SK-N-SH (cell line): ENCODE data around the gene AK5. TPM values are rescaled to one million over a fixed set of nuclear protein-coding genes. Genes with fewer than 3 reads are reported as not detected.

Source experiments
- CTCF ChIA-PET: fragments of 300-600, 350-600 bp; formaldehyde crosslinking; extraction: SDS; loops from one replicate; lab custom pipeline; 2021; lab: Yijun Ruan, JAX
- POLR2A ChIA-PET: fragments of 350-600 bp; sonication (Branson Sonifier 250); formaldehyde crosslinking; extraction: SDS; loops from one replicate; lab custom pipeline; 2020; ENCODE audit warnings: antibody characterized with exemption, inconsistent platforms; lab: Yijun Ruan, JAX
- DNase-seq: peaks from one replicate; pipeline ENCODE4 v3.0.0; 2012
- H2AFZ ChIP-seq: fragments of 200-600 bp; sonication (generic); 2 replicates; pipeline ENCODE4 v1.8.1; 2016; ENCODE audit warnings: antibody characterized with exemption, mild to moderate bottlenecking, low read depth
- H3F3A ChIP-seq: fragments of 200-600 bp; sonication (generic); replicated peaks from 2 replicates; pipeline ENCODE3; 2016; ENCODE audit warnings: antibody characterized with exemption, mild to moderate bottlenecking; ENCODE audit not compliant: insufficient read depth
- H3K27ac ChIP-seq, 2 experiments: fragments of 200-500 bp in 1 of 2; fragments of 200-600 bp in 1 of 2; sonication (Bioruptor generic) in 1 of 2; sonication (generic), shearing (Covaris generic) in 1 of 2; 2 replicates each; pipeline versions ENCODE4 v1.5.1 to v1.6.1; 2014 to 2016; ENCODE audit warnings: low read depth in 2 of 2, inconsistent platforms in 1 of 2, low read length in 1 of 2, mild to moderate bottlenecking in 1 of 2, mixed read lengths in 1 of 2
- H3K27me3 ChIP-seq: fragments of 200-600 bp; sonication (generic), shearing (Covaris generic); 2 replicates; pipeline ENCODE4 v1.6.1; 2016; ENCODE audit warnings: mixed run types; ENCODE audit not compliant: insufficient read depth
- H3K36me3 ChIP-seq, 2 experiments: fragments of 200-500 bp in 1 of 2; fragments of 200-600 bp in 1 of 2; sonication (Bioruptor generic) in 1 of 2; sonication (generic) in 1 of 2; replicated peaks in 1 of 2; 2 replicates each; pipeline versions ENCODE3 to v1.5.1; 2014 to 2016; ENCODE audit warnings: low read length in 1 of 2, mild to moderate bottlenecking in 1 of 2; ENCODE audit not compliant: insufficient read depth in 2 of 2, control insufficient read depth in 1 of 2
- H3K4me1 ChIP-seq, 2 experiments: fragments of 200-500 bp in 1 of 2; fragments of 200-600 bp in 1 of 2; sonication (Bioruptor generic) in 1 of 2; sonication (generic), shearing (Covaris generic) in 1 of 2; 2 replicates each; pipeline versions ENCODE4 v1.5.1 to v1.6.1; 2014 to 2016; ENCODE audit warnings: low read depth in 1 of 2, low read length in 1 of 2, mixed run types in 1 of 2; ENCODE audit not compliant: insufficient read depth in 2 of 2, control insufficient read depth in 1 of 2
- H3K4me2 ChIP-seq: fragments of 200-600 bp; sonication (generic), shearing (Covaris generic); 2 replicates; pipeline ENCODE4 v1.6.1; 2017; ENCODE audit warnings: mixed run types
- H3K4me3 ChIP-seq, 2 experiments: fragments of 200-500 bp in 1 of 2; fragments of 200-600 bp in 1 of 2; sonication (Bioruptor generic) in 1 of 2; sonication (generic), shearing (Covaris generic) in 1 of 2; 2 replicates each; pipeline versions ENCODE4 v1.5.1 to v1.8.1; 2014 to 2016; ENCODE audit warnings: low read depth in 2 of 2, inconsistent platforms in 1 of 2, low read length in 1 of 2, mild to moderate bottlenecking in 1 of 2, mixed read lengths in 1 of 2, moderate library complexity in 1 of 2
- H3K79me2 ChIP-seq: fragments of 200-600 bp; sonication (generic); 2 replicates; pipeline ENCODE4 v1.8.1; 2017; ENCODE audit warnings: mild to moderate bottlenecking; ENCODE audit not compliant: insufficient read depth
- H3K9ac ChIP-seq: fragments of 200-600 bp; sonication (generic); 2 replicates; pipeline ENCODE4 v1.6.1; 2017; ENCODE audit warnings: mixed run types
- H3K9me2 ChIP-seq: fragments of 200-600 bp; sonication (generic); 2 replicates; pipeline ENCODE4 v1.6.1; 2017; ENCODE audit warnings: mixed run types
- H3K9me3 ChIP-seq: fragments of 200-600 bp; sonication (generic); 2 replicates; pipeline ENCODE4 v1.6.1; 2017; ENCODE audit warnings: mixed run types, mild to moderate bottlenecking, moderate library complexity
- H4K20me1 ChIP-seq: fragments of 200-600 bp; sonication (generic); 2 replicates; pipeline ENCODE4 v1.6.1; 2017; ENCODE audit warnings: mild to moderate bottlenecking, mixed run types; ENCODE audit not compliant: insufficient read depth
- ELF1 ChIP-seq: IDR thresholded peaks from 2 replicates; pipeline ENCODE4 v1.4.0; 2012
- EP300 ChIP-seq, 2 experiments: IDR thresholded peaks; 2 replicates each; pipeline versions ENCODE4 v1.4.0 to v1.6.1; 2012; ENCODE audit warnings: borderline replicate concordance in 1 of 2, low read depth in 1 of 2, low read length in 1 of 2
- FOSL2 ChIP-seq: IDR thresholded peaks from 2 replicates; pipeline ENCODE4 v1.4.0; 2012; ENCODE audit warnings: low read depth, mild to moderate bottlenecking, moderate library complexity, borderline replicate concordance
- FOXJ3 ChIP-seq: sonication (generic); formaldehyde crosslinking; IDR thresholded peaks from 2 replicates; pipeline ENCODE4 v1.5.1; 2020; ENCODE audit warnings: mild to moderate bottlenecking, missing genetic modification reagents
- FOXM1 ChIP-seq: IDR thresholded peaks from 2 replicates; pipeline ENCODE4 v1.4.0; 2012; ENCODE audit warnings: low read depth, mild to moderate bottlenecking
- GATA2 ChIP-seq: sonication (generic); formaldehyde crosslinking; IDR thresholded peaks from 2 replicates; pipeline ENCODE4 v1.5.0; 2020; ENCODE audit warnings: mild to moderate bottlenecking, missing genetic modification reagents
- IRF3 ChIP-seq: fragments of 150-350 bp; IDR thresholded peaks from 2 replicates; pipeline ENCODE4 v1.6.1; 2016; ENCODE audit warnings: mild to moderate bottlenecking, low read depth, low read length
- MAX ChIP-seq: IDR thresholded peaks from 2 replicates; pipeline ENCODE4 v1.4.0; 2012; ENCODE audit warnings: low read depth
- MEF2A ChIP-seq: IDR thresholded peaks from 2 replicates; pipeline ENCODE4 v1.4.0; 2012; ENCODE audit warnings: low read depth, borderline replicate concordance
- MXI1 ChIP-seq: IDR thresholded peaks from 2 replicates; pipeline ENCODE4 v1.6.1; 2012; ENCODE audit warnings: mild to moderate bottlenecking, low read depth, low read length, improper control_type of control experiment
- NRF1 ChIP-seq: IDR thresholded peaks from 2 replicates; pipeline ENCODE4 v1.6.1; 2012; ENCODE audit warnings: low read depth, mild to moderate bottlenecking, low read length
- POLR2AphosphoS5 ChIP-seq: IDR thresholded peaks from 2 replicates; pipeline ENCODE4 v1.6.1; 2012; ENCODE audit warnings: low read depth, low read length
- RCOR1 ChIP-seq: fragments of 150-350 bp; IDR thresholded peaks from 2 replicates; pipeline ENCODE4 v1.6.1; 2017; ENCODE audit warnings: antibody characterized with exemption, low read length
- RFX5 ChIP-seq: IDR thresholded peaks from 2 replicates; pipeline ENCODE4 v1.6.1; 2012; ENCODE audit warnings: mild to moderate bottlenecking, improper control_type of control experiment, low read length
- RXRA ChIP-seq: IDR thresholded peaks from 2 replicates; pipeline ENCODE4 v1.4.0; 2012; ENCODE audit warnings: low read depth, mild to moderate bottlenecking, borderline replicate concordance
- SIN3A ChIP-seq: IDR thresholded peaks from 2 replicates; pipeline ENCODE4 v1.6.1; 2012; ENCODE audit warnings: low read depth, mild to moderate bottlenecking, low read length, moderate library complexity, borderline replicate concordance
- TEAD4 ChIP-seq: IDR thresholded peaks from 2 replicates; pipeline ENCODE4 v1.4.0; 2012; ENCODE audit warnings: mild to moderate bottlenecking, borderline replicate concordance; ENCODE audit not compliant: insufficient read depth
- USF1 ChIP-seq: IDR thresholded peaks from 2 replicates; pipeline ENCODE4 v1.4.0; 2012; ENCODE audit warnings: low read depth, borderline replicate concordance
- YY1 ChIP-seq: IDR thresholded peaks from 2 replicates; pipeline ENCODE4 v1.4.0; 2012; ENCODE audit warnings: low read depth, mild to moderate bottlenecking
- WGBS: methylation state at CpG from one replicate; pipeline ENCODE4 v1.1.6; 2017; ENCODE audit warnings: low lambda C conversion rate; 5-methylcytosine and 5-hydroxymethylcytosine counted together
- polyA plus RNA-seq, 3 experiments: library from polyadenylated mRNA; depleted of rRNA; stranded (reverse); fragments of >200 nt; gene quantifications; 2 replicates each; pipeline ENCODE4 v1.2.3, GENCODE V29; 2012

AK5 gene
- polyA plus RNA-seq, 1 of the 3 experiments (the other 2 are of a cell fraction), result 22.9 TPM

DNA sequence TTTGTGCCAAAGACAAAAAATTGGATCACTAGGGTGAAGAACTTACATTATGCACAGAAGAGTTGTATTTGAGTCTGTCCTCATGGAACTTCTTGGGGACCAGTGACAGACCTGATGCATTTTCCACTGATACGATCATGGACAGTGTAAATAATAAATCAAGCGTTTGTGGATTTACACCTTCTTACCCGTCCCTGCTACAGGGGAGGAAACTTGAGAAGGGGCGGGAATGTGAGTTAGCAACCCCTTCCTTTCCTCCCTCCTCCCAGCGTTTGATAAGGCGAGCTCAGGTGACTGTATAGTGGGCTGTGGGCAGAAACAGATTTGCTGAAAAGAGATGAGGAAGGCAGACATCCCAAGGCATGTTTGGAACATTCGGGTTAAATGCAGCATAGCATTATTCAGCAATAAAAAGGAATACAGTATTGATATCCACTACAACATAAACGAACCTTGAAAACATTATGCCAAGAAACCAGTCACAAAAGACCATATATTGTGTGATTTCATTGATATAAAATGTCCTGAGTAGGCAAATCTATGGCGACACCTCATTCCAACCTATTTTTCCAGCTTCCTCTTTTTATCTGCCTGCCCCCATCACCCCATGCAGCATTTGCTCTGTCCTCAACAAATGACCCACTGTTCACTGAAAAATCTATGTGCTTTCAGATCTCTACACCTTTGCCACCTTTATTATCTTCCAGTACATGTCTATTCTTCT lies 271.9 kb downstream of the AK5 start:
- ChIA-PET CTCF (interaction anchor here (0.6 to 0.7 kb wide), 2 partner anchors 129 to 347 kb away, joined by 3 read pairs; no protein-coding TSS in a partner anchor), POLR2A (no interaction called here)
- Histone ChIP-seq H2AFZ (no peak overlapping the region), H3K4me3 (no peak overlapping the region), H3K9me2 (no peaks in the 10 kb centered on the region), H3K4me2 (no peak overlapping the region), H4K20me1 (no peaks in the 10 kb centered on the region), H3K79me2 (no peaks in the 10 kb centered on the region), H3F3A (peaks cover 4% of the 10 kb centered on the region), H3K9me3 (no peaks in the 10 kb centered on the region), H3K36me3 (peaks cover 2 to 9% of the 10 kb centered on the region in 2 experiments), H3K9ac (no peak overlapping the region), H3K27ac (no peak overlapping the region), H3K4me1 (no peaks in the 10 kb centered on the region), H3K27me3 (no peaks in the 10 kb centered on the region)
- no peak for TF ChIP-seq TEAD4
- TF ChIP-seq RXRA, result no peak
- TF ChIP-seq FOSL2, result no peak
- no peak for TF ChIP-seq MXI1
- 87% methylated on average over 9 of the region's 9 CpGs for WGBS
- no peak for DNase-seq

DNA sequence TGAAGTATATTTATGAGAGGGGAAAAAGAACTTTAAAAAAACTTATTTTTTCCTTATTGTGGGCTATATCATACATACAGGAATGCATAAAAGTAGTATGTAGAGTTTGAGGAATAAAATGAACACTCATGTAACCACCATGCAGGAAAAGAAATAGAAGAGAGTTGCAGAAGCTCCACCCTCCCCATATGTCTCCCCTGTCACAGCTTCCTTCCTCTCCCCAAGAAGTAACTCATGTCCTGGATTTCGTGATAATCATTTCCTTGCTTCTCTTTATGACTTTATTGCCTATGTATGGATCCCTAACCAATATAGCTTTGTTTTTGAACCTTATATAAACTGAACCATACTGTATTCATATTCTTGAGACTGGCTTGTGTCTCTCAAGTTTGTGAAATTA lies 274.2 kb downstream of the AK5 start:
- Histone ChIP-seq H3F3A (peaks cover 4% of the 10 kb centered on the region), H3K4me2 (no peak overlapping the region), H3K9ac (no peak overlapping the region), H3K4me3 (no peak overlapping the region), H3K9me2 (no peaks in the 10 kb centered on the region), H3K4me1 (no peaks in the 10 kb centered on the region), H4K20me1 (no peaks in the 10 kb centered on the region), H3K79me2 (no peaks in the 10 kb centered on the region), H3K27me3 (no peaks in the 10 kb centered on the region), H2AFZ (no peak overlapping the region), H3K9me3 (no peaks in the 10 kb centered on the region), H3K27ac (no peak overlapping the region), H3K36me3 (peaks cover 23 to 25% of the 10 kb centered on the region in 2 experiments)
- no peak for TF ChIP-seq RFX5
- TF ChIP-seq NRF1, result no peak
- no peak for TF ChIP-seq POLR2AphosphoS5
- no peak for TF ChIP-seq USF1
- no peak for TF ChIP-seq FOXJ3 (CRISPR knock-in tag)
- no peak for TF ChIP-seq IRF3
- TF ChIP-seq EP300 (IDR thresholded peaks at IDR 0.05; ENCODE audit: borderline replicate concordance in 1 of 2, low read depth in 1 of 2, low read length in 1 of 2), result no peak
- TF ChIP-seq RCOR1, result no peak
- TF ChIP-seq MEF2A, result no peak
- no peak for TF ChIP-seq ELF1
- no peak for TF ChIP-seq MAX
- no peak for TF ChIP-seq YY1
- no peak for TF ChIP-seq FOSL2
- TF ChIP-seq SIN3A, result no peak
- TF ChIP-seq GATA2 (CRISPR knock-in tag), result no peak
- no peak for TF ChIP-seq MXI1
- TF ChIP-seq FOXM1, result no peak
- CTCF ChIA-PET, result interaction anchor here (3.7 kb wide), 1 partner anchor 23 kb away, joined by 14 read pairs; no protein-coding TSS in a partner anchor
- 100% methylated on average over 1 of the region's 1 CpG for WGBS
- DNase-seq, result no peak
- POLR2A ChIA-PET, result no interaction called here
